Thyroid gland (tissue), 4 donors: ENCODE results near the gene SQSTM1.

Experiments
- POLR2A ChIP-seq, 2 donors: fragments of 450-650 bp; IDR thresholded peaks; one replicate each; pipeline ENCODE4 v1.6.1; 2017; ENCODE audit warnings: antibody characterized with exemption in 2 of 2, mild to moderate bottlenecking in 2 of 2, moderate library complexity in 1 of 2
- TF ChIP-seq, protein P1 (sequence below), 6 experiments: fragments of 200-600 bp in 3 of 6; fragments of 450-650 bp in 3 of 6; sonication (generic) in 3 of 6; IDR thresholded peaks; one replicate each; pipeline ENCODE4 v1.5.1; 2016 to 2019; ENCODE audit warnings: antibody characterized with exemption in 6 of 6, mild to moderate bottlenecking in 2 of 6, inconsistent platforms in 1 of 6, moderate library complexity in 1 of 6

DNA sequence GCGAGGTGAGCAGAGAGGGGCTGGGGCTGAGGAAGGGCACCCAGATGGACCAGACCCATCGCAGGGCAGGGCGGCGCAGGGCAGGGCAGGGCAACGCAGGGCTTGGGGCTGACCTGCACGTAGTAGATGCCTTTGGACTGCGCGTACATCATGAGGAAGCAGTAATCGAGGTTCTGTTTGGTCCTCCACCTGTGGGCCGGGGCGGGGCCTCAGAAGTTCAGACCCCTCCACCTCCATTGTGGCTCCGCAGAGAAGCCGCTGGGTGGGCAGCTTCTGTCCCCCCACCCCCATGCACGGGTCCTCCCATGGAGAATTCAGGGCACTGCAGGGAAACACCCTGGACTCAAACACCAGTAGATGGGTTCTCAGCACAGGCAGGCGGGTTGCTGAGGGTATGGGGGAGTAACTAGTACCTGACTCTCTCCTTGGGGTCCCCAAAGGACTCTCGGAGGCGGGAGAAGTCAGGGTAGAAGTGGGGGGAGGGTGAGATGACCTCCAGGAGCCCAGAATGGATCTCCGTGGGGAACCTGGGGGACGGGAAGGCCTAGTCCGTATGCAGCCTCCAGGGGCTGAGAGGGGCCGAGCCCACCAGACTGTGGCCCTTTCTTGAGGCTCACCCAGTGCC lies 20.5 kb upstream of the SQSTM1 start:
- TF ChIP-seq, protein P1, sequence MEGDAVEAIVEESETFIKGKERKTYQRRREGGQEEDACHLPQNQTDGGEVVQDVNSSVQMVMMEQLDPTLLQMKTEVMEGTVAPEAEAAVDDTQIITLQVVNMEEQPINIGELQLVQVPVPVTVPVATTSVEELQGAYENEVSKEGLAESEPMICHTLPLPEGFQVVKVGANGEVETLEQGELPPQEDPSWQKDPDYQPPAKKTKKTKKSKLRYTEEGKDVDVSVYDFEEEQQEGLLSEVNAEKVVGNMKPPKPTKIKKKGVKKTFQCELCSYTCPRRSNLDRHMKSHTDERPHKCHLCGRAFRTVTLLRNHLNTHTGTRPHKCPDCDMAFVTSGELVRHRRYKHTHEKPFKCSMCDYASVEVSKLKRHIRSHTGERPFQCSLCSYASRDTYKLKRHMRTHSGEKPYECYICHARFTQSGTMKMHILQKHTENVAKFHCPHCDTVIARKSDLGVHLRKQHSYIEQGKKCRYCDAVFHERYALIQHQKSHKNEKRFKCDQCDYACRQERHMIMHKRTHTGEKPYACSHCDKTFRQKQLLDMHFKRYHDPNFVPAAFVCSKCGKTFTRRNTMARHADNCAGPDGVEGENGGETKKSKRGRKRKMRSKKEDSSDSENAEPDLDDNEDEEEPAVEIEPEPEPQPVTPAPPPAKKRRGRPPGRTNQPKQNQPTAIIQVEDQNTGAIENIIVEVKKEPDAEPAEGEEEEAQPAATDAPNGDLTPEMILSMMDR (IDR thresholded peaks at IDR 0.05) = no peak
- no peak for TF ChIP-seq POLR2A (IDR thresholded peaks at IDR 0.05)
